DMS53 treated with DMSO at 0.1 percent for 48 hours (cell line): ENCODE measurements around the gene PXMP4.
A peak's percentile ranks its signal among the peaks of the same experiment; 100 is the strongest.

ENCODE experiments used
- DNase-seq: peaks from one replicate; lab custom pipeline; 2025; ENCODE audit not compliant: unreplicated experiment; lab: John Stamatoyannopoulos, UW

Gene PXMP4

GRCh38 chr20:33670715-33671499 lies 49.2 kb downstream of the PXMP4 start:
- no peak for DNase-seq

- no peak for DNase-seq
Measured at GRCh38 chr20:33669873-33670640, 50.1 kb downstream of the PXMP4 start.

- no peak for DNase-seq
Measured at GRCh38 chr20:33669224-33669623, 50.9 kb downstream of the PXMP4 start.

- DNase-seq = no peak
Measured at GRCh38 chr20:33668466-33669155, 51.5 kb downstream of the PXMP4 start.

GRCh38 chr20:33667676-33668465 lies 52.2 kb downstream of the PXMP4 start:
- DNase-seq = peak; percentile 55

- DNase-seq = no peak
Measured at GRCh38 chr20:33667245-33667675, 52.9 kb downstream of the PXMP4 start.

GRCh38 chr20:33666293-33667244 lies 53.5 kb downstream of the PXMP4 start, which contains the start of gene ACTL10:
Gene ACTL10, plus strand, starts transcription at chr20:33666943. Its CDS starts 555 bp downstream, at chr20:33667498.
- peak; percentile 93 for DNase-seq

- no peak for DNase-seq
Measured at GRCh38 chr20:33664762-33665144, 55.4 kb downstream of the PXMP4 start.

GRCh38 chr20:33664085-33664761 lies 55.9 kb downstream of the PXMP4 start:
- no peak for DNase-seq

- DNase-seq = peak; percentile 56
Measured at GRCh38 chr20:33663161-33664084, 56.7 kb downstream of the PXMP4 start.

- no peak for DNase-seq
Measured at GRCh38 chr20:33662172-33662571, 57.9 kb downstream of the PXMP4 start, which contains the start of gene C20orf144. Gene C20orf144, plus strand, starts transcription at chr20:33662327. Its CDS starts 19 bp downstream, at chr20:33662346.

GRCh38 chr20:33660685-33661058 lies 59.4 kb downstream of the PXMP4 start:
- no peak for DNase-seq

GRCh38 chr20:33660035-33660684 lies 60.0 kb downstream of the PXMP4 start:
- DNase-seq = no peak

GRCh38 chr20:33659341-33660034 lies 60.6 kb downstream of the PXMP4 start:
- DNase-seq = no peak

- no peak for DNase-seq
Measured at GRCh38 chr20:33658929-33659328, 61.2 kb downstream of the PXMP4 start.

- DNase-seq = no peak
Measured at GRCh38 chr20:33658510-33658909, 61.6 kb downstream of the PXMP4 start.

- DNase-seq = no peak
Measured at GRCh38 chr20:33657704-33658095, 62.4 kb downstream of the PXMP4 start.
